Transverse colon (tissue), 4 donors: Measurements from ENCODE around the gene ATP5ME. TPM values are rescaled to one million over a fixed set of nuclear protein-coding genes. Genes with fewer than 3 reads are reported as not detected.

Experiments used
- DNase-seq: peaks from one replicate; pipeline ENCODE4 v3.0.0-alpha.2; 2019
- H3K27ac ChIP-seq, 4 donors: fragments of 200-600 bp; sonication (generic); 2 replicates each; pipeline ENCODE4 v1.5.1; 2016 to 2018; ENCODE audit warnings: inconsistent platforms in 4 of 4
- H3K27me3 ChIP-seq: fragments of 200-600 bp; sonication (generic); 2 replicates; pipeline ENCODE4 v1.5.1; 2017; ENCODE audit warnings: inconsistent platforms
- H3K36me3 ChIP-seq, 4 donors: fragments of 200-600 bp; sonication (generic); 2 replicates each; pipeline ENCODE4 v1.5.1; 2017 to 2019; ENCODE audit warnings: inconsistent platforms in 4 of 4
- H3K4me1 ChIP-seq, 4 donors: fragments of 200-600 bp; sonication (generic); 2 replicates each; pipeline ENCODE4 v1.5.1; 2017 to 2020; ENCODE audit warnings: inconsistent platforms in 4 of 4
- H3K4me3 ChIP-seq, 4 donors: fragments of 200-600 bp; sonication (generic); 1 replicate in 1 of 4; 2 replicates in 3 of 4; pipeline versions ENCODE4 v1.5.1 to v1.6.1; 2017 to 2019; ENCODE audit warnings: inconsistent platforms in 4 of 4
- H3K9me3 ChIP-seq, 2 donors: fragments of 200-600 bp; sonication (generic); 2 replicates each; pipeline ENCODE4 v1.5.1; 2017 to 2019; ENCODE audit warnings: inconsistent platforms in 2 of 2
- CTCF ChIP-seq, 5 experiments: fragments of 200-600 bp in 3 of 5; fragments of 450-650 bp in 2 of 5; sonication (generic) in 3 of 5; IDR thresholded peaks; 1 replicate in 2 of 5; 2 replicates in 3 of 5; pipeline ENCODE4 v1.5.1; 2016 to 2017; ENCODE audit warnings: antibody characterized with exemption in 5 of 5, inconsistent platforms in 3 of 5, mild to moderate bottlenecking in 2 of 5, moderate library complexity in 1 of 5
- EP300 ChIP-seq: sonication (generic); formaldehyde crosslinking; IDR thresholded peaks from one replicate; pipeline ENCODE4 v1.6.1; 2017; ENCODE audit warnings: antibody characterized with exemption, low read depth
- POLR2A ChIP-seq: fragments of 450-650 bp; IDR thresholded peaks from one replicate; pipeline ENCODE4 v1.6.1; 2016; ENCODE audit warnings: antibody characterized with exemption, mild to moderate bottlenecking, moderate library complexity
- POLR2AphosphoS5 ChIP-seq, 3 donors: sonication (generic); formaldehyde crosslinking; IDR thresholded peaks; one replicate each; pipeline ENCODE4 v1.6.1; 2016; ENCODE audit warnings: antibody characterized with exemption in 3 of 3
- WGBS, 2 donors: methylation state at CpG; one replicate each; pipeline ENCODE4 v1.1.5; 2018; ENCODE audit warnings: low coverage in 1 of 2; 5-methylcytosine and 5-hydroxymethylcytosine counted together
- in situ Hi-C, 4 donors: fragments of 200-750 bp; cut with MboI; loops; one replicate each; pipeline versions ENCODE4 v1.15.0 to v1.15.1; 2017; ENCODE audit warnings: low sequenced_read_pairs in 3 of 4, low pct_ligation_motif_present in 1 of 4, low pct_unique_long_range_greater_than_20kb in 1 of 4
- intact Hi-C: fragments of 100-400 bp; cut with DNase I; formaldehyde crosslinking; loops from one replicate; pipeline ENCODE4 v1.15.1; 2023; ENCODE audit warnings: low total_unique reads
- total RNA-seq, 4 donors: library from RNA; depleted of rRNA; stranded (reverse); fragments of >200 nt; gene quantifications; one replicate each; pipeline ENCODE4 v1.1.0, GENCODE V29; 2016

Gene ATP5ME
- total RNA-seq, 4 donors from 2014 or later = 52.0 to 152 (median 148) TPM; not detected in 1

GRCh38 chr4:704971-705277 lies 30.8 kb upstream of the ATP5ME start:
- peak overlapping the region; percentile 77 to 94 (median 88) for H3K27ac ChIP-seq
- in situ Hi-C loops = no loop called here
- WGBS, 2 donors = 92 to 100% methylated on average over 1 of the region's 1 CpG

GRCh38 chr4:704198-704891 lies 30.3 kb upstream of the ATP5ME start:
- no peak for DNase-seq
- Histone ChIP-seq H3K9me3 (no peaks in the 10 kb centered on the region), H3K27ac (no peak overlapping the region), H3K4me1 (peaks cover 10 to 29% (median 23%) of the 10 kb centered on the region in 4 donors), H3K27me3 (no peaks in the 10 kb centered on the region), H3K4me3 (no peak overlapping the region), H3K36me3 (no peaks in the 10 kb centered on the region)
- no peak for TF ChIP-seq POLR2AphosphoS5 (IDR thresholded peaks at IDR 0.05)
- TF ChIP-seq EP300 = no peak
- TF ChIP-seq POLR2A = no peak
- no peak for TF ChIP-seq CTCF (IDR thresholded peaks at IDR 0.05)
- intact Hi-C loops = no loop called here
- WGBS, 2 donors = 90 to 93% methylated on average over 3 to 46 of the region's 46 CpGs
- in situ Hi-C loops = no loop called here

More at GRCh38 chr4:704971-705277, 30.8 kb upstream of the ATP5ME start:
- Histone ChIP-seq H3K4me1 (peaks cover 10 to 27% (median 23%) of the 10 kb centered on the region in 4 donors), H3K4me3 (peak overlapping the region; percentile 46 to 98 (median 96)), H3K36me3 (no peaks in the 10 kb centered on the region), H3K27me3 (no peaks in the 10 kb centered on the region), H3K9me3 (no peaks in the 10 kb centered on the region)
- no peak for DNase-seq
- intact Hi-C loops = no loop called here
- no peak for TF ChIP-seq EP300

- in situ Hi-C loops = no loop called here
- Histone ChIP-seq H3K27ac (no peak overlapping the region), H3K36me3 (no peaks in the 10 kb centered on the region), H3K4me1 (peaks cover 10 to 25% (median 21%) of the 10 kb centered on the region in 4 donors), H3K9me3 (no peaks in the 10 kb centered on the region), H3K27me3 (no peaks in the 10 kb centered on the region), H3K4me3 (no peak overlapping the region)
- no peak for TF ChIP-seq POLR2AphosphoS5 (IDR thresholded peaks at IDR 0.05)
- TF ChIP-seq CTCF (IDR thresholded peaks at IDR 0.05) = no peak
- no peak for TF ChIP-seq EP300
- no peak for TF ChIP-seq POLR2A
- intact Hi-C loops = no loop called here
- DNase-seq = no peak
- WGBS, 2 donors = 85% methylated on average over 9 of the region's 10 CpGs; no CpG with 5 or more reads in 1 of the 2 donors
Measured at GRCh38 chr4:703336-704197, 29.5 kb upstream of the ATP5ME start.

- in situ Hi-C loops (no loop called here), intact Hi-C loops (no loop called here)
- H3K36me3 ChIP-seq = no peaks in the 10 kb centered on the region
- no peak for DNase-seq
- TF ChIP-seq POLR2A (no peak), CTCF (IDR thresholded peaks at IDR 0.05) (no peak), EP300 (no peak), POLR2AphosphoS5 (IDR thresholded peaks at IDR 0.05) (no peak)
- H3K9me3 ChIP-seq = no peaks in the 10 kb centered on the region
- H3K4me3 ChIP-seq = no peak overlapping the region
- 85% methylated on average over 7 of the region's 7 CpGs; no CpG with 5 or more reads in 1 of the 2 donors for WGBS, 2 donors
- no peak overlapping the region for H3K27ac ChIP-seq
- H3K27me3 ChIP-seq = no peaks in the 10 kb centered on the region
- peaks cover 10 to 18% (median 13%) of the 10 kb centered on the region in 4 donors for H3K4me1 ChIP-seq
Measured at GRCh38 chr4:702618-703048, 28.6 kb upstream of the ATP5ME start.
